ENCODE data around the gene CTNNA1.
A peak's percentile ranks its signal among the peaks of the same experiment; 100 is the strongest.
"Not testable (repeated sequence)": the region's sequence is repeated elsewhere in the genome, so short reads cannot be mapped to it uniquely, and the experiment has no call there.

CTNNA1 gene

GRCh38 chr5:138833080-138833479, 79.9 kb downstream of the CTNNA1 start:
- TF ChIP-seq CTCF (conservative IDR thresholded peaks at IDR 0.05; ENCODE audit: control insufficient read depth, insufficient read depth, low read depth, low read length) = no peak
- no peak overlapping the region for H3K4me3 ChIP-seq (ENCODE audit: control insufficient read depth, low read depth, low read length)
- DNase-seq (ENCODE audit: low read depth) = no peak

- TF ChIP-seq CTCF (conservative IDR thresholded peaks at IDR 0.05; ENCODE audit: control insufficient read depth, insufficient read depth, low read depth, low read length) = no peak
- H3K4me3 ChIP-seq (ENCODE audit: control insufficient read depth, low read depth, low read length) = no peak overlapping the region
- DNase-seq (ENCODE audit: low read depth) = no peak
Observed at GRCh38 chr5:138833726-138834480, 80.7 kb downstream of the CTNNA1 start.

DNA sequence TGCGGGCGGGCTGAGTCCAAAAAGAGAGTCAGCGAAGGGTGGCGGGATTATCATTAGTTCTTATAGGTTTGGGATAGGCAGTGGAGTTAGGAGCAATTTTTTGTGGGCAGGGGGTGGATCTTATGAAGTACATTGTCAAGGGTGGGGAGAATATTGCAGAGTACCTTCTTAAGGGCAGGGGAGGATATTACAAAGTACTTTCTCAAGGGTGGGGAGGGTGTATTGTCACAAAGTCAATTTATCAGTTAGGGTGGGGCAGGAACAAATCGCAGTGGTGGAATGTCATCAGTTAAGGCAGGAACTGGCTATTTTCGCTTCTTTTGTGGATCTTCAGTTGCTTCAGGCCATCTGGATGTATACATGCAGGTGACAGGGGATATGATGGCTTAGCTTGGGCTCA, 81.6 kb downstream of the CTNNA1 start:
- not testable (repeated sequence) for DNase-seq (ENCODE audit: low read depth); H3K4me3 ChIP-seq (ENCODE audit: control insufficient read depth, low read depth, low read length)

GRCh38 chr5:138837160-138837559, 83.9 kb downstream of the CTNNA1 start:
- TF ChIP-seq CTCF (conservative IDR thresholded peaks at IDR 0.05; ENCODE audit: control insufficient read depth, insufficient read depth, low read depth, low read length) = no peak
- H3K4me3 ChIP-seq (ENCODE audit: control insufficient read depth, low read depth, low read length) = no peak overlapping the region
- DNase-seq (ENCODE audit: low read depth) = no peak

DNA sequence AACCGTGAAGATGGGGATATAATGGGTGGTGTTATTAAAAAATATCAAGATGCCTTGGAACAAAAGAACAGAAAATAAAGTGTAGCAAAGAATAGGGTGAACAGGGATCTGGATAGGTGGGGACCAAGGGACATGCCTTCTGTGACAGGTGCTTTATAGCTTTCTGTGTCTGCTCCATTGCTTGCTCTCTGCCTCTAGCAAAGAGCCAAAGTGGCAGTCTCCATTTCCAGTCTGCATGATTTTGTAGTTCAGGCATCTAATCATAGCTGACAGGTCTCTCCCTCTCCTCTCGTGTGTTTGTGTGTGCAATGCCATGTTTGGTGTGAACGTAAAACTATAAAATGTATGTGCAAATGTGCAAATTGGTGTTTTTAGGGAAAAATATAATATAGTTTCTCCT, 86.9 kb downstream of the CTNNA1 start:
- no peak for DNase-seq (ENCODE audit: low read depth)
- no peak for TF ChIP-seq CTCF (conservative IDR thresholded peaks at IDR 0.05; ENCODE audit: control insufficient read depth, insufficient read depth, low read depth, low read length)
- no peak overlapping the region for H3K4me3 ChIP-seq (ENCODE audit: control insufficient read depth, low read depth, low read length)

- DNase-seq (ENCODE audit: low read depth) = no peak
- H3K4me3 ChIP-seq (ENCODE audit: control insufficient read depth, low read depth, low read length) = no peak overlapping the region
- no peak for TF ChIP-seq CTCF (conservative IDR thresholded peaks at IDR 0.05; ENCODE audit: control insufficient read depth, insufficient read depth, low read depth, low read length)
Observed at GRCh38 chr5:138841531-138841930, 88.3 kb downstream of the CTNNA1 start.

DNA sequence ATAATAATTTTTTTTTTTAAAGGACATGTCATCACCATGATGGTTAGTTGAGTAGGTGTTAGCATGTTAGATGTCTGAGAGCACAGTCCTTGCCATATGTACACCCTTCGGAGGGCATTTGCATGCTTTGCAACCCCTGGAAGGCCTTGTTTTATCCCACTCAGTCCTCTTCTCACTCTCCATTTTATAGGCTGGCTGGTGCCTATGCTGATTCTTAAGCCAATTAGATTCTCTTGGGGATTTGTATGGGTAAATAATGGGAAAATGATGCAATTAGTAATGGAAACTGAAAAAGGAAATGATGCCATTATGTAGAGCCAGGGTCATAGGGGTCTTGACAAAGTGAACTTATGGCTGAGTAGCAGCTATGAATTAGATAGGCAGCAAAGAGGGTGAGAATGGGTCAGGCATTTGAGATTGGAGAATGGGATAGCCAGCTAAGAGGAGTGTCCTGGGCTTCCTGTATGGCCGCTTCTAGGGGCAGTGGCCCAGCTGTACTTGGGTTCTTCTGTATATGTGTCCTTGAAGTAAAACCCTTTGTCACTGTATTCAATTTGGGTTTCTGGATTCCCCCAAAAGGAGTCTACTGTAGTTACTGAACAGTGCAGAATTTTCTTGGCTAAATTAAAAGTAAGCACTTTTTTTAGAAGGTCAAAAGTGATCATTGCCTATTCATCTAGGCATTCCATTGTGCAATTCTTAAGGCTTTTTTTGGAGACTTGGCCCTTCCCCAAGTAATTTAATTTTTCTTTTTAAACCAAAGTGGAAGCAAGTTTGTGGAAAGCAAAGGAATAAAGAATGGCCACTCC, 90.3 kb downstream of the CTNNA1 start:
- peak; percentile 54 for DNase-seq (ENCODE audit: low read depth)
- H3K4me3 ChIP-seq (ENCODE audit: control insufficient read depth, low read depth, low read length) = no peak overlapping the region
- no peak for TF ChIP-seq CTCF (conservative IDR thresholded peaks at IDR 0.05; ENCODE audit: control insufficient read depth, insufficient read depth, low read depth, low read length)

All from fibroblast of mammary gland (primary cell).